ENCODE data around the gene PELI1. TPM values are rescaled to one million over a fixed set of nuclear protein-coding genes. Genes with fewer than 3 reads are reported as not detected.
A peak's percentile ranks its signal among the peaks of the same experiment; 100 is the strongest.

The PELI1 gene
- total and polyA plus RNA-seq, 2 donors (not counting 3 experiments of a cell fraction or from before 2014, with no cell fraction given), result 14.2 to 30.9 TPM

DNA sequence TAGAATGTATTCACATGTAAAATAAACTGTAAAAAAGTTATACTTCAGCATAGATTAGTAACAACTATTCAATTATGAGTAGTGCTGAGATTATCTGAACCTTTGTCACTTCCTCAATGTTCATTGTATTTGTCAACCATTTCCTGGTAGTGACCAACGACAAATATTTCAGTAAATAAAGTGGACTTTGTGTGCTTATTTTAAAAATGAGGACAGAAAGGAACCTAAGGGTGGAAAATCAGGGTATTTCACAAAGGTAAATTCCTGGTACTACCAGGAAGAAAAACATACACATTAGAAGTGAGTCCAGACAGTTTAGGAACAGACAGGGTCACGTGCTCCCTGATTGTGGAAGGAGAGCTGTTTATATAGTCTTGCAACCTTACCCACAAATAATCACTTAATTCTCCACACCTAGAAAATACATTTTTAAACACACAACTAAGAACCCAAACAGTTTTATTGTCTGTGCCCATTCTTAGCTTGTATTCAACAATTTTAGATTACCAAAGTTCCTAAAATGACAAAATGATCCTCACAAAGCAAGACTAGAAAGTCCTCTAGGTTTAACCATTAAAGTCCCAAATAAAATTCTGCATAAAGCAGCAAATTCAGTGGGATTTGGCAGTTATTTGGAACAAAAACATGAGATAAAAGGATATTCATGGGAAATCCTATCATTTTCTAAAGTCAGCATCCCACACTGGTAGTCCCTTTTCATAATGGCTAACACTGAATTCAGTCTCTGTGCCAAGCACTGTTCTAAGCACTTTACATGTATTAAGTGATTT, 28.2 kb downstream of the PELI1 start:
- Histone ChIP-seq H3K4me3 (replicated peaks in 1 of 3; ENCODE audit: insufficient read depth in 1 of 3, low read depth in 1 of 3, low read length in 3 of 3) (no peak overlapping the region), H3K9ac (replicated peaks; ENCODE audit: extremely low read depth, insufficient read depth, low read length) (no peak overlapping the region), H2AFZ (ENCODE audit: low read depth, low read length) (no peak overlapping the region), H3K4me2 (ENCODE audit: insufficient read depth, low read length) (peak overlapping the region; percentile 47), H3K79me2 (ENCODE audit: control insufficient read depth, insufficient read depth, low read length) (peaks cover 71% of the 10 kb centered on the region), H4K20me1 (replicated peaks; ENCODE audit: control insufficient read depth, extremely low read depth, insufficient read depth, low read length) (no peaks in the 10 kb centered on the region), H3K9me1 (replicated peaks; ENCODE audit: control insufficient read depth, extremely low read depth, insufficient read depth, low read length) (no peaks in the 10 kb centered on the region), H3K27ac (ENCODE audit: insufficient read depth, low read depth, low read length) (peak overlapping the region; percentile 27), H3K36me3 (ENCODE audit: control insufficient read depth in 2 of 2, extremely low read depth in 1 of 2, insufficient read depth in 2 of 2, low read length in 2 of 2) (no peaks in the 10 kb centered on the region), H3K4me1 (ENCODE audit: control insufficient read depth, extremely low read depth, insufficient read depth, low read length) (peaks cover 35% of the 10 kb centered on the region), H3K9me3 (replicated peaks; ENCODE audit: control insufficient read depth, insufficient read depth, low read length) (no peaks in the 10 kb centered on the region), H3K27me3 (ENCODE audit: control insufficient read depth in 2 of 2, insufficient read depth in 2 of 2, low read length in 2 of 2) (no peaks in the 10 kb centered on the region)
- FAIRE-seq, result peak; percentile 26
- BruUV-seq (replicated peaks), result no TSS peak
- TF ChIP-seq JUN (IDR thresholded peaks at IDR 0.05; ENCODE audit: borderline replicate concordance, insufficient read depth, insufficient read length, low read depth) (peak; percentile 33), GATA2 (IDR thresholded peaks at IDR 0.05; ENCODE audit: insufficient read depth, insufficient read length, low read depth, low read length) (peak; percentile 22), POLR2A (IDR thresholded peaks at IDR 0.05; ENCODE audit: low read depth, low read length) (no peak), POLR2AphosphoS5 (IDR thresholded peaks at IDR 0.05; ENCODE audit: insufficient read depth, low read depth, low read length) (no peak), EZH2 (IDR thresholded peaks at IDR 0.05; ENCODE audit: borderline replicate concordance, low read depth, low read length, severe bottlenecking) (no peak), FOS (IDR thresholded peaks at IDR 0.05; ENCODE audit: borderline replicate concordance, insufficient read depth, low read length) (peak; percentile 47), MYC (IDR thresholded peaks at IDR 0.05; ENCODE audit: low read depth, low read length) (no peak)
- TF ChIP-seq, protein P1, sequence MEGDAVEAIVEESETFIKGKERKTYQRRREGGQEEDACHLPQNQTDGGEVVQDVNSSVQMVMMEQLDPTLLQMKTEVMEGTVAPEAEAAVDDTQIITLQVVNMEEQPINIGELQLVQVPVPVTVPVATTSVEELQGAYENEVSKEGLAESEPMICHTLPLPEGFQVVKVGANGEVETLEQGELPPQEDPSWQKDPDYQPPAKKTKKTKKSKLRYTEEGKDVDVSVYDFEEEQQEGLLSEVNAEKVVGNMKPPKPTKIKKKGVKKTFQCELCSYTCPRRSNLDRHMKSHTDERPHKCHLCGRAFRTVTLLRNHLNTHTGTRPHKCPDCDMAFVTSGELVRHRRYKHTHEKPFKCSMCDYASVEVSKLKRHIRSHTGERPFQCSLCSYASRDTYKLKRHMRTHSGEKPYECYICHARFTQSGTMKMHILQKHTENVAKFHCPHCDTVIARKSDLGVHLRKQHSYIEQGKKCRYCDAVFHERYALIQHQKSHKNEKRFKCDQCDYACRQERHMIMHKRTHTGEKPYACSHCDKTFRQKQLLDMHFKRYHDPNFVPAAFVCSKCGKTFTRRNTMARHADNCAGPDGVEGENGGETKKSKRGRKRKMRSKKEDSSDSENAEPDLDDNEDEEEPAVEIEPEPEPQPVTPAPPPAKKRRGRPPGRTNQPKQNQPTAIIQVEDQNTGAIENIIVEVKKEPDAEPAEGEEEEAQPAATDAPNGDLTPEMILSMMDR (IDR thresholded peaks at IDR 0.05; ENCODE audit: extremely low read depth in 1 of 2, insufficient read depth in 1 of 2, low read depth in 1 of 2, low read length in 2 of 2), result no peak
- TF ChIP-seq, protein P2, sequence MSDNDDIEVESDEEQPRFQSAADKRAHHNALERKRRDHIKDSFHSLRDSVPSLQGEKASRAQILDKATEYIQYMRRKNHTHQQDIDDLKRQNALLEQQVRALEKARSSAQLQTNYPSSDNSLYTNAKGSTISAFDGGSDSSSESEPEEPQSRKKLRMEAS (IDR thresholded peaks at IDR 0.05; ENCODE audit: insufficient read depth, insufficient read length), result no peak
- POLR2A ChIA-PET, result no interaction called here
- CTCF ChIA-PET, result interaction anchor here (0.8 to 1.6 kb wide), 7 partner anchors 10 to 212 kb away, joined by 3 to 4 read pairs (median 3); no protein-coding TSS in a partner anchor
- DNase-seq (ENCODE audit: low read depth, low spot score), result peak; percentile 57
- intact Hi-C loops (cut with micrococcal nuclease), result loop anchor here (1.0 kb wide), 1 partner anchor 52 kb away; no protein-coding TSS in a partner anchor
- dilution Hi-C loops (cut with MboI; ENCODE audit: extremely low pct_ligation_motif_present, low sequenced_read_pairs), result no loop called here
